HG02588 (cell line): Measurements from ENCODE around the gene TRPM3.

Experiments used
- ATAC-seq: cut with Tn5 transposase; IDR thresholded peaks from one replicate; pipeline ENCODE4 v1.9.1; 2021; ENCODE audit warnings: mild to moderate bottlenecking, moderate library complexity; ENCODE audit not compliant: unreplicated experiment

Gene TRPM3

GRCh38 chr9:71121275-71122021 is at the start of gene TRPM3:
TSS of gene TRPM3 (minus strand) at chr9:71121621. CDS start at chr9:71121354, 267 bp downstream.
- no peak for ATAC-seq

GRCh38 chr9:71168418-71168817 is 47.0 kb upstream of the TRPM3 start:
- no peak for ATAC-seq

DNA sequence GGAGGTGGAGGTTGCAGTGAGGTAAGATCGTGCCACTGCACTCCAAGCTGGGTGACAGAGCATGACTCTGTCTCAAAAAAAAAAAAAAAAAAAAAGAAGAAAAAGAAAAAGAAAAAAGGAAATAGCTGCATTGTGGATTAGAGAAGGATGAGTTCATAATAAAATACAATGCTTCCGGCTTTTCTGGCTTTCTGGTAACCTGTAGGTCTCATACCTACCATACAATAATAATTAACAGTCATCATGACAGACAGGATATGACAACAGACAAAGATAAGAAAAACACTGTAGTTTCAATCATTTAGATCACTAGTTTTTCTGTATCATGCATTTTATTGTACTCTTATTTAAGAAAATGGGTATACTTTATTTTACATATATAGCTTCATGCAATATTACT is 40.7 kb upstream of the TRPM3 start:
- ATAC-seq: no peak

- ATAC-seq: no peak
Measured at GRCh38 chr9:71157731-71158130, 36.3 kb upstream of the TRPM3 start.

DNA sequence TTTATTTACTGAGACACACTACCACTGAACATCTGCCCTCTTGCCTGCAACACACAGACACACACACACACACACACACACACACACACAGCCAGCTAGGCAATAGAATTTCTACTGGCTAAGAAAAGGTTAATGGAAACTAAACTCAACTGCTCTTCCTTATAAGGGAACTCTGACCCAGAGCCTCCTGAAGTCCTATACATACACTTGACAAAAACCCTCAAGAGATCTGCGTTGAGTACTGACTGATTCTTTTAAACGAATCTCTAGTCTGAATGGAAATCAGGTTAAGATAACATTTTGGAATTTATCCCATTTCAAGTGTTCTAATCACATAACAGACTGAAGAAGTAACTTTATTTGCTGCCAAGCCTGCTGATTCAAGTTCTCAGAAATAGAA is 25.9 kb upstream of the TRPM3 start:
- ATAC-seq: no peak

DNA sequence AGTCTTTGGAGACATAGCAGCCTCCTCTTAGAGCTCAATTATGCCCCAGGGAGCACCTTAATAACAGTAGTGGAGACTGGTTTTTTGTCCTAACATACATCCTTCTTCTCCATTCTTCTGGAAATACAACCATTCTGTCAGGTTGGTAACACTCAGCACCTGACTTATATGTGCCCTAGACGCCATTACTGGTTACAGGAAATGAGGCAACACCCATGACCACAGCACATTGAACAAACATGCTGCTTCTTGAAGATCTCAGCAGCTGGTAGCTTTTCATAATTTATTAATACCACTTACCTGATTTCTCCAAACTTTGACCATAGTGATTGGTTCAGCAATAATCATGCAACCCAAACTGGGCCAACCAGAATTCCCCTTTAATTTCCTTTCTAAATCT is 25.1 kb upstream of the TRPM3 start:
- no peak for ATAC-seq

GRCh38 chr9:71145179-71145578 is 23.8 kb upstream of the TRPM3 start:
- no peak for ATAC-seq

GRCh38 chr9:71144495-71144894 is 23.1 kb upstream of the TRPM3 start:
- no peak for ATAC-seq

DNA sequence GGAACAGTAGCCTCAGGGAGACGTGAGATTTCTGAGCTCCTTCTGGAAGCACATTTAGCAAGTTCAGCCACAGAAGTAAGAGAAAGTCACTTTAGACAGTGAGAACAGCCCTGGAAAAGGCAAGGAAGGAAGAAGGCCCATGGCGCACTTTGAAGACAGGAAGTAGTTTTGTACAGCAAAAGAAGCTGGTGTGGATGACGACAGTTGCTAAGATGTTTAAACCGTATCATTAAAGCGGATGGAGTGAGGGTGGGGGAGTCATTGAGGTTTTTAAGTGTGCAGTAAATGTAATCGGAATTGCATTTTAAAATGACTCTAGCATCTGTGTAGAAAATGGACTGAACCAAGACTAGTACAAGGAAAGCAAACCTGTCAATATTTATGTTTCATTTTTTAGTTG is 15.3 kb upstream of the TRPM3 start:
- ATAC-seq: no peak

GRCh38 chr9:71131145-71131544 is 9.7 kb upstream of the TRPM3 start:
- no peak for ATAC-seq

DNA sequence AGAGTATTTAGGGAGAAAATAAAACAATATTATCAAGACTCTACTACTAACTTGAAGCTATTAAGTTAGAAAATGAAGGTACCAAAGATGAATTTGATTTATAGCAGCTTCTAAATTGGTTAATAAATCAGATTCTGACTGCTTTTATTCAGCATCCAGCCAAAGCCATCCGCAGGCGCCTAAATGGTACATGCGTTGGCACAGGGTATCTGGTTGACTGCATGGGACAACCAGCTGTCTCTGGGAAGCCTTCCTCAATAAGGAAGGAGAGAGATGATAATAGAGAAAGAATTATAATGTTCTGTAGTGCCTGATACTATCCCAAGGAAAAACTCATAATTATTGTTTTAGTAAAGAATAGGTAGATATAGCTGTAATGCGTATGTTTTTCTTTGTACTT is 9.1 kb upstream of the TRPM3 start:
- ATAC-seq: no peak

DNA sequence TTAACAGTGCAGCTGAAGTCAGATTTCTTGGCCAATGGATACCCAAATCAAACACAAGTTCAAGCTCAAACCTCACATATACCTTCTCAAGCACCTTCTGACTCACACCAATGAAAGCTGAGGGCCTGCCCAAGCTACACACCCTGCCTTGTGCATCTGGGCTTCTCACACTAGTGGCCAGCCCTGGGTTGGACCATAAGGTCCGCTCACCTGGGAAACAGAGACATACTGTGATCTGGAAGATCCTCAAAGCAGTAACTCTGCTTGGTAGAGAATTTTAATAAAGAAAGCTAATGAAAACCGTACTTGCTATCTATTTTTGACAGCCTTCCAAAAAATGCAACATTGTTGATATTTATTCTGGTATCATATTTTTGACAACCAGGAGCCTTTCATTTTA is 7.4 kb upstream of the TRPM3 start:
- ATAC-seq: no peak

GRCh38 chr9:71127301-71127700 is 5.9 kb upstream of the TRPM3 start:
- ATAC-seq: no peak

- ATAC-seq: no peak
Measured at GRCh38 chr9:71122421-71122820, 1.0 kb upstream of the TRPM3 start.

GRCh38 chr9:71122022-71122275 is 528 bp upstream of the TRPM3 start:
- no peak for ATAC-seq

DNA sequence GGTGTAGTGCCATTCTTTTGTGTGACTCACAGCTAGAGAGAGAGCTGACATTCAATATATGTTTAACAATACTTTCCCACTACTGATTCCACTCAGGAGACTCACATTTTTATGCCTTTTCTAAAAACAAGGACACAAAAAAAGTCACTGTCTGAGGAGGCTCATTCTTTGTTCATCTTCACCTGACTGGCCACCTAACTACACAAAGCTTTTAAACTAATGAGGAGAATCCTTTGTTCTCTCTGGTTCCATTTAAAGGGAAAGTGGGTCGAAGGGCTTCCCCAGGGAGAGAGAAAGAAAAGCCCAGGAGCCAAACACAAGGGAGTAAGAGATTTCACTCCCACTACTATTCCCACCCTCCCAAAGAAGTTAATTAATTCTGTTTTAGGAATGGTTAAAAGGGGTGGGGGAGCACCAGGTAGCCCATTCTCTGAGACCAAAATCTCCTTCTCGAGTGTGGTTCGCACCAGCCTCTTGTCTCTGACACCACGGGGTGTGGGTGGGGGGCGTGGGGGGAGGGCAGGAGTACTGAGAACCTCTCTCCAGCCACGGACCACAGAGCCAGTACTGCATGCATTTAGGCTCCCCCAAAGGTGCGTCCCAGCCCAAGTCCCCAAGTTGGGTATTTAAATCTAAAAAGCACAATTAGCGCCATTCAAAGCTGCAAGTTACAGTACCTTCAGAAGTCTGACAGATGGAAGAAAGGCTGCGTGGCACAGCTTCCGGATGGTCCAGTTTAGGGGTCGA is 747 bp downstream of the TRPM3 start:
- ATAC-seq: no peak

DNA sequence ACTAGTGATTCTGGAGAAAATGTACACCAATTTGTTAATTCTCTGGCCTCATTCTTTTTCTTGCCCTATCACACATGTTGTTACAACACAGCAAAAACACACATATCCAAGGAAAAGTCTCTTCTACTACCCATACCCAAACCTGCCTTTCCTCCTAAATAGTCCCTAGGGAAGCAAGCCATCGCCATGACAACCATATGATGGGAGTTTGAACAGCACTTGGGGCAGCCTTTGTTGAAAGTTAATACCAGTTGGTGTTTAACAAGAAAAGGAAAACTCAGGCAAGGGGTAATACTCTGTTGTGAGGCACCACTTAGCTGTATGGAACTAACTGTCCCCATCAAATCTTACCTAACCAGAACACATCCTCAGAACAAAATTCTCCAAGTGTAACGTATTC is 1.7 kb downstream of the TRPM3 start:
- no peak for ATAC-seq

- no peak for ATAC-seq
Measured at GRCh38 chr9:71118324-71118723, 3.1 kb downstream of the TRPM3 start.

DNA sequence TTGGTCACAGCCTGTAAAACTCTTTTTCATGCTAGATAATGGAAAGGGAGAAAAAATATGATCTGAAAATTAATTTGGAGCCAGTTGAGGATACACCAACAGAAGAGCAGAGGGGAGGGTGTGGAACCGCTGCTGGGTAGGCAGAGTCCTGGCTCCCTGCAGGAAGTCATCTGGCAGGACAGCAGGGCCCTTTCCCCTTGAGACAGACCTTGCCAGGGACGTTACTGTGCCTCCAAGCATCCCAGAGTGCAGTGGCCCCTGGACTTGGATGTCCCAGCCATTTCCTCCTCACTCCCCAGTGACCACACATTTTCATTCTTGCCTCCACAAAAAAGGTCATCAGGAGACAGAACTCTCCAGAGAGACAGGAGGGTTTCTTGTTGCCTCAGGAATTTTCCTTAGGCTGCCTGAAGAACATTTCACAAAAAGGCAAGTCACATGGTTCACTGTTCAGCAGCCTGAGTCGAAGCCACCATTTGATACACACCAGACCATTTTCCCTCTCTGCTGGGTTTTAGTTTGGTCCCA is 5.9 kb downstream of the TRPM3 start:
- no peak for ATAC-seq

DNA sequence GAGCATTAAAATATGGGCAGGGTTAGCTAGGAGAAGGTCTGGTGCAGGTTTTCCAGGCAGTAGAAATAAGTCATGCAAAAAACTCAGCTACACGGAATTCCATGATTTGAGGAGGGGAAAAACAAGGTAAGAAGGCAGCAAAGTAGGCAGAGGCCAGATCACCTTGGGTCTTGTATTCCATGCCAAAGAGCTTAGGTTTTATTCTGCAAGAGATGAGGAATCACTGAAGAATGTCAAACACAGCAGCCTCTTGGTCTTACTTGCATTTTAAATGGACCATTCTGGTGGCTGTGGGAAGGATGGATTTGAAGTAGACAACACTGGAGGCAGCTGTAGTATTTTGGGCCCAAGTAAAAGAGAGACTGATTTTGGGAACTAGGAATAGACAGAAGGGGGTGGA is 8.6 kb downstream of the TRPM3 start:
- no peak for ATAC-seq

DNA sequence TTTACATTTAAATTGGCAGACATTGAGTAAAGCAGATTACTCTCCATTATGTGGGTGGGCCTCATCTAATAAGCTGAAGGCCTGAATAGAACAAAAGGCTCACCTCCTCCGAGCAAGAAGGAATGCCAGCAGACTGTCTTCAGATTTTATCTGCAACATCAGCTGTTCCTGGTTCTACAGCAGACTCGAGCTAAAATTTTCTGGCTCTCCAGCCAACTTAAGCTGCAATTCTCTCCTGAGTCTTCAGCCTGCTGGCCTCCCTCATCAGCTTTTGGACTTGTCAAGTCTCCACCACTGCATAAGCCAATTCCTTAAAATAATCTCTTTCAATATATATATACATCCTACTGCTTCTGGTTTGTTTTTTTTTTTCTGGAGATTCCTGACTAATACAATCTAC is 12.5 kb downstream of the TRPM3 start:
- ATAC-seq: no peak

DNA sequence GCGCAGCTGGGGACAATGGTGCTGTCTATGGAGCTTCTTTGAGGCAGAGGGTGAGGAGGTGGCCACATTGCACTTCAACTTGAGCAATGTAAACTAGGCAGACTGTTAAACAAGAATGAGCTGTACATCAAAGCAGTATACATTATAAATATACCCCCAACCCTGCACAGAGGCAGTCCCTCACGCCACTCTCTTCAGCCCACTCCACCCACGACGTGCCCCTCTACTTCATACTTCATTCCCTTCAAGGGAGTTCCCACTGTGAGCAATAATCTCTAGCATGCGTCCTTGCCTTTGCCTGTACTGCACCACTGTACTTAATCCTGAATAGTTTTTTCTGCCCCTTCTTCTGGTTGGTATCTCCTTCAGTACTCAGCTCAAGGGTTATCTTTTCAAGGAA is 14.4 kb downstream of the TRPM3 start:
- ATAC-seq: no peak

- ATAC-seq: no peak
Measured at GRCh38 chr9:71105192-71105591, 16.2 kb downstream of the TRPM3 start.
